SKM-1 (cell line): ENCODE measurements around the gene TMEM270.
"Not testable (repeated sequence)": the region's sequence is repeated elsewhere in the genome, so short reads cannot be mapped to it uniquely, and the experiment has no call there.

Experiments
- DNase-seq: peaks from one replicate; lab custom pipeline; 2025; ENCODE audit not compliant: unreplicated experiment; lab: John Stamatoyannopoulos, UW

The TMEM270 gene

GRCh38 chr7:73860859-73861258 is at the start of gene TMEM270:
Gene TMEM270 (plus strand): TSS chr7:73861159. CDS start chr7:73861195, 36 bp downstream.
- DNase-seq, result no peak

GRCh38 chr7:73811760-73812168 is 49.2 kb upstream of the TMEM270 start:
- peak; percentile 45 for DNase-seq

- no peak for DNase-seq
Measured at GRCh38 chr7:73812996-73813395, 48.0 kb upstream of the TMEM270 start.

GRCh38 chr7:73815436-73815835 is 45.5 kb upstream of the TMEM270 start:
- no peak for DNase-seq

- no peak for DNase-seq
Measured at GRCh38 chr7:73817121-73817520, 43.8 kb upstream of the TMEM270 start.

- DNase-seq, result no peak
Measured at GRCh38 chr7:73820013-73820412, 40.9 kb upstream of the TMEM270 start.

- DNase-seq, result not testable (repeated sequence)
Measured at GRCh38 chr7:73821597-73822285, 39.2 kb upstream of the TMEM270 start.

GRCh38 chr7:73822319-73823173 is 38.4 kb upstream of the TMEM270 start:
- DNase-seq, result no peak

GRCh38 chr7:73823257-73823656 is 37.7 kb upstream of the TMEM270 start:
- DNase-seq, result no peak

- no peak for DNase-seq
Measured at GRCh38 chr7:73823873-73824592, 36.9 kb upstream of the TMEM270 start.

GRCh38 chr7:73824986-73825385 is 36.0 kb upstream of the TMEM270 start:
- no peak for DNase-seq

GRCh38 chr7:73827567-73828106 is 33.3 kb upstream of the TMEM270 start:
- DNase-seq, result no peak

- DNase-seq, result no peak
Measured at GRCh38 chr7:73828107-73828803, 32.7 kb upstream of the TMEM270 start.

- no peak for DNase-seq
Measured at GRCh38 chr7:73828972-73829371, 32.0 kb upstream of the TMEM270 start.

GRCh38 chr7:73829505-73829904 is 31.5 kb upstream of the TMEM270 start:
- DNase-seq, result no peak

- DNase-seq, result no peak
Measured at GRCh38 chr7:73829921-73830680, 30.9 kb upstream of the TMEM270 start.

- DNase-seq, result no peak
Measured at GRCh38 chr7:73830681-73831583, 30.0 kb upstream of the TMEM270 start, which contains the start of gene CLDN4. Gene CLDN4 (plus strand): TSS chr7:73830996. CDS start chr7:73831202, 206 bp downstream.

GRCh38 chr7:73831584-73831833 is 29.4 kb upstream of the TMEM270 start:
- no peak for DNase-seq
